IPS DF 4.7 (cell line): ENCODE measurements around the gene KRTCAP3.
"Not testable (repeated sequence)": the region's sequence is repeated elsewhere in the genome, so short reads cannot be mapped to it uniquely, and the experiment has no call there.

Experiments
- DNase-seq: peaks from one replicate; pipeline ENCODE4 v3.0.0-alpha.2; 2013; ENCODE audit warnings: low spot score; ENCODE audit errors: extremely low read depth

KRTCAP3 gene, protein sequence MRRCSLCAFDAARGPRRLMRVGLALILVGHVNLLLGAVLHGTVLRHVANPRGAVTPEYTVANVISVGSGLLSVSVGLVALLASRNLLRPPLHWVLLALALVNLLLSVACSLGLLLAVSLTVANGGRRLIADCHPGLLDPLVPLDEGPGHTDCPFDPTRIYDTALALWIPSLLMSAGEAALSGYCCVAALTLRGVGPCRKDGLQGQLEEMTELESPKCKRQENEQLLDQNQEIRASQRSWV

DNA sequence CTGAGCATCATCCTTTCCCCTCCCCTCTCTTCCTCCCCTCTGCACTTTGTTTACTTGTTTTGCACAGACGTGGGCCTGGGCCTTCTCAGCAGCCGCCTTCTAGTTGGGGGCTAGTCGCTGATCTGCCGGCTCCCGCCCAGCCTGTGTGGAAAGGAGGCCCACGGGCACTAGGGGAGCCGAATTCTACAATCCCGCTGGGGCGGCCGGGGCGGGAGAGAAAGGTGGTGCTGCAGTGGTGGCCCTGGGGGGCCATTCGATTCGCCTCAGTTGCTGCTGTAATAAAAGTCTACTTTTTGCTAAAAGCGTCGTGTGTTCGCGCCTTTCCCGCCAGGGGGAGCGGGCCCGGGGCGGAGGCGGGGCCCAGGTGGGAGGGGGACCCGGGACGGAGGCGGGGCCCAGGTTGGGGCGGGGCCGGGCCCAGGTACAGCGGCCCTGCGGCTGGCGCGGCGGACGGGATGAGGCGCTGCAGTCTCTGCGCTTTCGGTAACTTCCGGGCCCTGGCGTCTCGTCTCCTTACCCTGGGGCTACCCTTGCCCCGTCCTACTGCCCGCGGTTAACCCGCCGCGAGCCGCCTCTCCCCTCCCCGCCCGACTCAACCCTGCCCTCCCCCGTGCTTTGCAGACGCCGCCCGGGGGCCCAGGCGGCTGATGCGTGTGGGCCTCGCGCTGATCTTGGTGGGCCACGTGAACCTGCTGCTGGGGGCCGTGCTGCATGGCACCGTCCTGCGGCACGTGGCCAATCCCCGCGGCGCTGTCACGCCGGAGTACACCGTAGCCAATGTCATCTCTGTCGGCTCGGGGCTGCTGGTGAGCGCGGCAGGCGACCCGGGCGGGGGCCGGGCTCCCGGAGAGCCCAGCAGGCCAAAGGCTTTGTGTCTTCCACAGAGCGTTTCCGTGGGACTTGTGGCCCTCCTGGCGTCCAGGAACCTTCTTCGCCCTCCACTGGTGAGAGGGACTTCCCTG, at the start of gene KRTCAP3:
Gene KRTCAP3 (plus strand): TSS at position 424 of the 962 bp plus-strand sequence. CDS start 32 bp downstream, at position 456.
- DNase-seq, result no peak

DNA sequence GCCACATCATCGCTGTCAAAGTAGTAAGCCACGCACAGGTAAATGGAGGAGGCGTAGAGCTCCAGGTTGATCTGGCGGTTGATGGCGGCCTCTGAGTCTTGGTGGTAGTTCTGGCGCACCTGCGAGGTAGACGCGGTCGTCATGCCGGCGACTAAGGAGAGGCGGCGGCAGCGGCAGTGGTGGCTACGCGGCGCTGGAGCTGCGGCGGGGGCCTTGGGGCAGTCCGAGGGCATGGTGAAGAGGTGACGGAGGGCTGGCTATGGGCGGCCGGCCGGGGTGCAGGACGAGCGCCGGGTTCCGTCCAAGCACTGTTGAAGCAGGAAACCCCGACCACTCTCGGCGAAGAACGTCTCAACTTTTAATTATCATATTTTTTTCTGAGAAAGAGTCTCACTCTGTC, 49.0 kb upstream of the KRTCAP3 start:
- DNase-seq, result no peak

DNA sequence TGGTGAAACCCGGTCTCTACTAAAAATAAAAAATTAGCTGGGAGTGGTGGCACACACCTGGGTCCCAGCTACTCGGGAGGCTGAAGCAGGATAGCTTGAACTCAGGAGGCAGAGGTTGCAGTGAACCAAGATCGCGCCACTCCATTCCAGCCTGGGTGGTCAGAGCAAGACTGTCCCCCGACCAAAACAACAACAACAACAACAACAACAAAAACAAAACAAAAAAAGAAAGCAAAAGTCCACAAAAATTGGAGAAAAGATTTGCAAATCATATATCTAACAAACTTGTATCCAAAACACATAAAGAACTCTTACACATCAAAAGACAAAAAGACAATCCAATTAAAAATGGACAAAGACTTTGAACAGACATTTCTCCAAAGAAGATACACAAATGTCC, 43.2 kb upstream of the KRTCAP3 start:
- DNase-seq, result no peak

DNA sequence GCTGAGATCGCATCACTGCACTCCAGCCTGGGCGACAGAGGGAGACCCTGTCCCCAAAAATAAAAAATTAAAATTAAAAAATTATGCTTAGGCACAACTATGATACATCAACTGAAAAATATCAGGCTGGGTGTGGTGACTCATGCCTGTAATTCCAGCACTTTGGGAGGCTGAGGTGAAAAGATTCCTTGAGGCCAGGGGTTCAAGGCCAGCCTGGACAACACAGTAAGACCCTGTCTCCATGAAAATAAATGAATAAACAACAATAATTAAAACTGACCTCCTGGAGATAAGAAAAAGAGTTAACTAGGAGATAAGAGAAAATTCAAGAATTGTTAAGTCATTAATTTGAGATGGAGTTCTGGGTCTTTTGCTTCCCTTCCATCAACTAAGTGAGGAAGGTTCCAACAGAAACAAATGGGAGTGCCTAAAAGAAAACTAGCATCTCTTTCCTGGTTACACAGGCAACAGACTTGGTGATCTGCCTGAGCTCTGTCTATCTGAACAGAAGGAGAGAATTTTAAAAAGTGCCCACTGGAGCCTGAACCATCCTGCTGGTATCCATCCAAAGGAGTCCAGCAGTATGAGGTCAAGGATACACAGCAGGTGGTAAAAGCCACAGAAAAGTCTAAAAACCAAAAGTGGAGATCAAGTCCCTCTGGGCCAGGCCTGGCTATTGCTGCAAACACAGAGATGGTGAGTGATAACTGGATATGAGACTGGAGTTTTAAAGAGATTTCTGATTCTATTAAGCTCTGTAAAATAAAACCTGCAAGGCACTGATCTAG, 41.6 kb upstream of the KRTCAP3 start:
- no peak for DNase-seq

DNA sequence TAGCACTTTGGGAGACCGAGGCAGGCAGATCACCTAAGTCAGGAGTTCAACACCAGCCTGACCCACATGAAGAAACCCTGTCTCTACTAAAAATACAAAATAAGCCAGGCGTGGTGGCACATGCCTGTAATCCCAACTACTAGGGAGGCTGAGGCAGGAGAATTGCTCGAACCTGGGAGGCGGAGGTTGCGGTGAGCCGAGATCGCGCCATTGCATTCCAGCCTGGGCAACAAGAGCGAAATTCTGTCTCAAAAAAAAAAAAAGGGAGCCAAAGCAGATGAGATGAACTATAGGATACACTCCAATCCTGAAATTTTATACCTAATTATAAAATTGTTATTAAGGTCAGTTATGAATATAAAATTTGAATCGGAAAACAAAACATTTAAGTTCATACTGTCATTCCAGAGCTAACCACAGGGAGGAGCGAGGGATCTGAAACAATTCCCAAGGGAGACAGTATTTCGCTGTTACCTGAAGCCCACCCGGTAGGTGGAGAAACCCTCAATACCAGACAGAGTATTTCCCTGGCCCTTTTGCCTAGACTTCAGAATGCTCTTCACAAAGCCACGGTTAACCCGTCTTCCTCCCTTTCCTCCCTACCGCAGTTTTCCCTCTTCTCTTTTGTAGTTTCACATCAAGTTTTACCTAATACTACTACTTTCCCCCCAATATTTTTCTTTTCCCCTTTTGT, 34.2 kb upstream of the KRTCAP3 start:
- DNase-seq, result no peak

DNA sequence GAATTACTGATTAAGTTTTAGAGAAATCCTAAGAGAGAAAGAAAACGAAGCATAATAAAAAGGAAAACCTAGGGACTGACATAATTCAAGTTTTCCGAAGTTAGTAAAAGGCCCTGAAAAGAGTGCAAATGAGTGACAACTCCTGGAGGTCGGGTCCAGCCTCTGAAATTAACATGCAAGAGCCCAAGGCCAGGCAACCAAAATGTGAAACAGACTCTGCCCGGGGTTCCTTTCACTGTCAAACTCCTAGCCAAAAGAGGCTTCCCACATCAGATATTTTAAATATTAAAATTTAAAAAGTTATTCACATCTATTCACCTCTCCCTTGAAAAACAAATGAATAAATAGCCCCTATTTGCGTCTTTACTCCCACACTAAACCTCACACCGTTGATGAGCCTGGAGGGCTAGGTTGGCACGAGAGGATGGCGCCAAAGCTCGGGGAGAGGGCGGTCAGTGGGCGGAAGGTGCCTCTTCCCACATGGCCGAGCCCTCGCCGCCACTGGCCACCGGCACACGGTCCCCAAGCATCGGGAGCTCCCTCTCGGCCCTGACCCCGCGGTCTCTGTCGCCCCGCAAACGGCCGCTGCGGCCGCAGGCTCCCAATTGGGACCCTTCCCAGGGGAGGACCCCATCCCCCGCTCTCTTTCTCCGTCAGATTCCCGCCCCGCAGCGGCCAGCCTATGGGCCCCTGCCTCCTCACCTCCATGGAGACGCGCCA, 33.4 kb upstream of the KRTCAP3 start:
- DNase-seq, result no peak

DNA sequence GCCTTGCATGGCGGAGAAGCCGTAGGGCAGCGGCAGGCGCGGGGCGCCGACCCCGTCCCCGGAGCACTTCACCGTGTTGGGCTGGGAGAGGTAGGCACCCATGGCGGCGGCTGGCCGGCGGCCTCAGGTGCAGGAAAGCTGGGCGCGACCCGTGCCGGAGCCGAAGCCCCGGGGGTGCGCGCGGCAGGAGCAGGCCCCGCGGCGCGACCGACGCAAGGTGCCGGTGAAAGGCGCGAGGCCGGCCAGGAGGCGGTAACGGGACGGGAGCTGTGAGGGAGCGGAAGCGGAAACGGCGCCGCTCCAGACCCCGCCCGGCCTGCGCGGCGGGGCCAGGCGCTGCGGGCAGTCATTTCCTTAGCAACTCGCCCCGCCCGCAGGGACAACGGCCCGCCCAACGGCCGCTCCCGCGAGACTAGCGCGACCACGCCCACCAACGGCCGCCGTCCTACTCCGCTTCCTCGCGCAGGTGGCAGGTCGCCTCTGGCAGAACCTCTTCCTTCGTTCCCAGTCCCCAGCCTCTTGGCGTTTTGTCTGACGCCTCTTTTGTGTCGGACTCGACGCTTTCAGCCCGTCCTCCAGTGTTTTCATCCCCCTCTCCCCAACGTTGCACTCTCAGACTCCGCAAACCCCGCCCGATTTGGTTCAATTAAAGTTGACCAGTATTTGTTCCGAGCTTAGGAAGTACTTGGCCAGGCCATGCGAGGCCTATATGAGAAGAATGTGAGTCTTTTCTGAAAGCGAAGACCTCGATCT, 32.7 kb upstream of the KRTCAP3 start, which contains the start of gene PPM1G:
Gene PPM1G (minus strand): TSS at position 271 of the 753 bp plus-strand sequence. CDS start 169 bp downstream, at position 102.
- DNase-seq, result no peak

DNA sequence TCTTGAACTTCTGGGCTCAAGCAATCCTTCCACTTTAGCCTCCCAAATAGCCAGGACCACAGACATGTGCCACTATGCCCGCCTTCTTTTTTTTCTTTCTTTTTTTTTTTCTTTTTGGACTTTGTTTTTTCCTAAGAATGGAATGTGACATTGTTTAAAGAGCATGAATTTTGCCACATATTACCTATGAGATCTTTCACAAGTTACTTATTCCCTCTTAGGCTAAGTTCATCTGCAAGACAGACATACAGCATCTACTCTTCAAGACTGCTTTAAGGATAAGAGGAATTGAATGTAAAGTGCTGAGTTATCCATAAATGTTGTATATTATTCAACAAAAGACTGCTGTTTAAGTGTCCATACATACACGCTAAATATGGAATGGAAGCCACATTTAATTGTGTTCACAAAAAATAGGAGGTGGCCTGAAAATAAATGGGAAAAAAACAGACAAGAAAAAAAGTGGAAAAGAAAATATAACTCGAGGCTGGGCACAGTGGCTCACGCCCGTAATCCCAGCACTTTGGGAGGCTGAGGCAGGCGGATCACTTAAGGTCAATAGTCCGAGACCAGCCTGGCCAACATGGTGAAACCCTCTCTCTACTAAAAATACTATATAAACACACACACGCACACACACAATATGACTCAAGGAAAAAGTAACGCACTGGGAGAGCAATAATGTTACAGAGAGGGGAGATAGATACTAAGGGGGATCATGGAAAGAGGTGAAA, 29.6 kb upstream of the KRTCAP3 start:
- DNase-seq, result no peak

DNA sequence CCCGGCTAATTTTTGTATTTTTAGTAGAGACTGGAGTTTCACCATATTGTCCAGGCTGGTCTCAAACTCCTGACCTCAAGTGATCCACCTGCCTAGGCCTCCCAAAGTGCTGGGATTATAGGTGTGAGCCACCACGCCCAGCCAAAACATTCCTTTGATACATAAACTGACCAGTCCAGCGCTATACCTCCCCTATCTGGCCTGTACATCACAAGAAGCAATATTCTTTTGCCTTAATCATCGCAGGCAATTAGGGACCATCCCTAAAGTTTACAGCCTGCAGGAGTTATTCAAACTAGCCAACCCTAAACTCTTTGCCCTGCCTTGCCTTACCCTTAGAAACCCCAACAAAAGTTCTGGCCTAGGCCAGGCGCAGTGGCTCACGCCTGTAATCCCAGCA, 26.0 kb upstream of the KRTCAP3 start:
- no peak for DNase-seq

DNA sequence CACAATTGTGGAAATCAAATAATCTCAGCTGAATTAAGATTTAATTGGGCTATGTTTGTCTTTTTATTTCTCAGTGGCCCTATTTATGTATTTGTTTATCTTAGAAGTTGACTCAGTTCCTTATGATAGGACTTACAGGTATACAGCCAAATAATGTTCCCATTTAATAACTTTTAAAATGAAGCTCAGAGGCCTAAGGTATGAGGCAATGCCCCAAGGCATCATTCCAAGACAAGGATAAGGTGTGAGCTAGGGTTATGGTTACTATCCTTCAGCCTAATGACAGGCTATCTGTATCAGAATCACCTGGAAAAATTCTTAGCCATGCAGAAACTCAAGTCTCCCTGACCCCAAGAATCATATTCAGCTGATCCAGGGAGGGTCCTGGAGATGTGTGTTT, 21.2 kb upstream of the KRTCAP3 start:
- DNase-seq, result no peak

DNA sequence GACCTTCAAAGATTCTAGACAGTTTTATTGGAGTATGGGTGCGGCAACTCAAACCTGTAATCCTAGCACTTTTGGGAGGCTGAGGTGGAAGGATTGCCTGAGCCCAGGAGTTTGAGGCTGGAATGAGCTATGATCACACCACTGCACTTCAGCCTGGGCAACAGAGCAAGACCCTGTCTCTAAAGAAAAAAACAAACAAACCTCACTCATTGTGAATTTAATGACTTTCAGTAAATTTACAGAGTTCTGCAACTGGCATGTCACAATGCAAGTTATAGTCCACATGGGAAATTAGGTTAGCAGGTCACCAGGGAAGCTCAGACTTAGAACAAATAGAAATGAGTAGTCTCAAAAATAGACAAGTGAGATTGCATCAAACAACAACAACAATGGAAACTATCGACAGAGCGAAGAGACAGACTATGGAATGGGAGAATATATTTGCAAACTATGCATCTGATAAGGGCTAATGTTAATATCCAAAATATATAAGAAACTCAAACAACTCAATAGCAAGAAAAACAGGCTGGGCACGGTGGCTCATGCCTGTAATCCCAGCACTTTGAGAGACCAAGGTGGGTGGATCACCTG, 20.4 kb upstream of the KRTCAP3 start:
- DNase-seq, result no peak

DNA sequence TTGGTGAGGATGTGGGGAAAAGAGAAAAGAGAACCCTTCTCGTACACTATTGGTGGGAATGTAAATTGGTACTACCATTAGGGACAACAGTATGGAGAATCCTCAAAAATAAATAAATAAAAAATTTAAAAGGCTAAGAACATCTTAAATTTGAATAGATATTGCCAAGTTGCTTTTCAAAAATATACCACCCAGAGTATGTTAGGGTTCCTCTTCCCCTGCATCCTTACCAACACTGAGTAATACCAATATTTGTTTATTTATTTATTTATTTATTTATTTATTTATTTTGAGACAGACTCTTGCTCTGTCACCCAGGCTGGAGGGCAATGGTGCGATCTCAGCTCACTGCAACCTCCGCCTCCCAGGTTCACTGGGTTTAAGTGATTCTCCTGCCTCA, 19.2 kb upstream of the KRTCAP3 start:
- DNase-seq, result no peak

DNA sequence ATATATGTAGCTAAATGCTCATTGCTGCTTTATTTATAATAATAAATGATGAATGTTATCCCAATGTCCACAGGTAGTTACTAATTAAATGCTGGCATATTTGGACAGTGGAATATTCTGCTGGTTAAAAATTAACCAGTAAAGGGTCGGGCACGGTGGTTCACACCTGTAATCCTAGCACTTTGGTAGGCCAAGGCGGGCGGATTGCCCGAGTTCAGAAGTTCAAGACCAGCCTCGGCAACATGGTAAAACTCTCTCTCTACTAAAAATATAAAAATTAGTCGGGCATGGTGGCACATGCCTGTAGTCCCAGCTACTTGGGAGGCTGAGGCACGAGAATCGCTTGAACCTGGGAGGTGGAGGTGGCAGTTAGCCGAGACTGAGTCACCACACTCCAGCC, 17.1 kb upstream of the KRTCAP3 start:
- not testable (repeated sequence) for DNase-seq

DNA sequence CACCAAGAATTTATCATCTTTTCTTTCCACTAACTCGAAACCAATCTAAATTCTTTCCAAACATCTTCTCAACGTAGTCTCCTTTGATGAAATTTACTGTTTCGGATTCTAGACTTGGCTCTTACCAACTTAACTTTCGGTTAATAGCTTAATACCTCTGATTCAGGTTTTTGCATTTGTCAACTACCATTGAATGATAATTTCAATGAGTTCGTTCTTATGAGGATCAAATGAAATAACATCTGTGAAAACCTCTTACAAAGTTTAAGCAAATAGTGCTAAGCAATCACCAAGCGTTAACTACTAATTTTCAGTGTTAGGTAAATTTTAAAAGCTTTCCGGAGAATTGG, 14.3 kb upstream of the KRTCAP3 start:
- DNase-seq, result no peak

DNA sequence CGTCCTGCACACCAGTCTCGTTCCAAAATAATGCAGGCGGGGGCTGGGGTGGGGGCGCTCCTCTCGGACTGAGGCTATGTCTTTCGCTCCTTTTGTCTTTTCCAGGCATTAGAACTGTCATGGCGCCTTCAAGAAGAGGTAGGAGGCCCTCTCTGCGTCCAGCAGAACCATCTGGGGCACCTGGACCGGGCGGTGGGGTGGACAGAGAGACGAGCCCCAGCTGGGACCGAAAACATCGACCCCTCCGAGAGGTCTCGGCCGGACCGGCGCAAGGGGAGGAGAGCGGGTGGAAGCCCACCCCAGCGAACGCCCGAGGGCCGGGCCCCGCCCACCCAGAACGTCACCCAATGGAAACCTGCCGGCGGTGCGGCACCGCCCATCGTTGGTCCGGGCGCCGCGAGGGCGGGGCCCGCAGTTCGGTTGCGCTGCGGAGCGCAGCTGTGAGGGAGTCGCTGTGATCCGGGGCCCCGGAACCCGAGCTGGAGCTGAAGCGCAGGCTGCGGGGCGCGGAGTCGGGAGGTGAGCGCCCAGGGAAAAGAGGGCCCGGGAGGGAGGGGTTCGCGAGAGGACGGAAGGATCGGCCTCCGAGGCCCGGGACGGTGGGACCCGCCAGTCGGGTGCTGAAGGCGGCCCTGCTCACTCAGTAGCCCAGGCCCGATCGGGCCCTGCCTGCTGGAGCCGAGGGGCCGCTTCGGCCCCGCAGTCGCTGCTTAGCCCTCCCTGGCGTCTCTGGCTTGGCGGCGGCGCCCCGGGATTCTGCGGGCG, 13.8 kb upstream of the KRTCAP3 start, which contains the start of gene NRBP1:
Gene NRBP1 (plus strand): TSS at position 419 of the 765 bp plus-strand sequence. CDS start 4,643 bp downstream, outside the sequence.
- DNase-seq, result no peak

DNA sequence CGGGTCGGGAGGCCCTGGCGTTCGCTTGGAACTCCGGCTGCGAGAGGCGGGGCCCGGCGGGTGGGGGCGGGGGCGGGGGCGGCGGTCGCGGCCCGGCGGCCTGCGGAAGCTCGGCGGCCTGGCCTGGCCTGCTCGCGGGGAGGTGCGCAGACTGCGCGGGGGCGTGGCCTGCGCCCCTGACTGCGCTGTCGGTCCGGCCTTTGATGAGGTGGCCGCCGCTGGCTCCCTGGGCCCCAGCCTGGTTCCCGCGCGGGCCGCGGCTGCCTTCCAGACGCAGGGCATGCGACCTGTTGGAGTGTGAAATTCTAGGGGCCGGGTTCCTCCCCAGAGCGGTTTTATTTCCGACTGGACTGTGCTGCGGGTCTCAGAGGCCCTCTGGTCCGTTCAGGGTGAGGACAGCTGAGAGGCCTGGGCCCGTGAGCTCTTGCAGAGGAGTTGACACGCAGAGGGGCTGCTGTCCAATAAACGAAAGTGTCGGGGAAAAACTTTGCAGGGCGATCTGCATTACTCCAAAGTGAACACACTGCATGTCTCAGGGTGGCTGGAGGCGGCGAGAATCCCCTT, 13.1 kb upstream of the KRTCAP3 start:
- no peak for DNase-seq

DNA sequence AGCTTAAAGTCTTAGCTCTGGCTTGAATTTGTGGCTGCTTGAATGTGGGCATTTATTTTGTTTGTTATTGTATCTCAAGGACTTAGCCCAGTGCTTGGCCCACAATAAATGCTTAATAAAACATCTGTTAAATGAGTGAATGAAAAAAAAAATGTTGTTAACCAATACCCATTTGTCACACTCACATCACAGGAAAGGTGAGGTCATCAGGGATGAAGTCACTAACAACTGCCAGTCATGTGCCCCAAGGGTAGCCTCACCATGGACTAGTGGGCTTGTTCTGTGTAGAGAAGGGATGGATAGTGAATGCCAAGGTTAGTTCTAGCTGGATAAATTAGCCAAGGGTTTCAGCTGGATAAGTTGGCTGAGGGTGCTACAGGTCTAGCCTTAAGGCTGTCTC, 10.8 kb upstream of the KRTCAP3 start:
- DNase-seq, result no peak

DNA sequence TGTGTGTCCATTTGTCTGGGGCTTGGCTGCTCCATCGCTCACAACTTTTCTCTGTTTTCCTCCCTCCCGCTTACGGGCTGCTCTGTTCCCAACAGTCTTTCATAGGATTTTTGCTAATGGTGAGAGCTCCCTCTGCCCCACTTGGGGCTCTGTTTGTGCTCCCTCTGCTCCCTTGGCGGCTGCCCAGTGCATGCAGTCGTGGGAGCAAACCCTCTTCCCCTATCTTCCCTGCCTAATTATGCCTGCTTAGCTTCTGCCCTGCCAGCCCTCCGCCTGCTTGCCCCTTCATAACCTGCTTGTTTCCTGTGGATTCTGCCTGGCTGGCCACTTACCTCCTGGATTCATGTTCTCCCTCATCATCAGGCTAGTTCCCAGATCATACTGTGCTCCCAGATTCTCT, 6.6 kb upstream of the KRTCAP3 start:
- no peak for DNase-seq
